HEK293 (cell line): ENCODE data around the gene CCDC78.

Experiments used
- CTCF ChIP-seq: fragments of 450-650 bp; formaldehyde crosslinking; IDR thresholded peaks from 2 replicates; pipeline ENCODE4 v1.5.1; 2016; ENCODE audit warnings: missing biosample characterization, missing genetic modification characterization
- GLI4 ChIP-seq: fragments of 450-650 bp; formaldehyde crosslinking; IDR thresholded peaks from 2 replicates; pipeline ENCODE4 v1.5.1; 2016; ENCODE audit warnings: missing biosample characterization, missing genetic modification characterization
- KLF8 ChIP-seq: fragments of 450-650 bp; formaldehyde crosslinking; IDR thresholded peaks from 2 replicates; pipeline ENCODE4 v1.5.1; 2016; ENCODE audit warnings: missing biosample characterization, missing genetic modification characterization
- PRDM10 ChIP-seq: fragments of 450-650 bp; formaldehyde crosslinking; IDR thresholded peaks from 2 replicates; pipeline ENCODE4 v1.5.1; 2016; ENCODE audit warnings: missing biosample characterization, missing genetic modification characterization
- SP2 ChIP-seq: fragments of 450-650 bp; formaldehyde crosslinking; IDR thresholded peaks from 2 replicates; pipeline ENCODE4 v1.5.1; 2016; ENCODE audit warnings: missing biosample characterization, missing genetic modification characterization
- TCF7L2 ChIP-seq: IDR thresholded peaks from 2 replicates; pipeline ENCODE4 v1.6.1; 2011; ENCODE audit warnings: low read depth, mild to moderate bottlenecking, inconsistent platforms, low read length, moderate library complexity, borderline replicate concordance
- YY1 ChIP-seq: fragments of 450-650 bp; formaldehyde crosslinking; IDR thresholded peaks from 2 replicates; pipeline ENCODE4 v1.5.1; 2018; ENCODE audit warnings: missing biosample characterization, missing genetic modification characterization
- ZBTB44 ChIP-seq: fragments of 450-650 bp; IDR thresholded peaks from 2 replicates; pipeline ENCODE4 v1.5.1; 2018; ENCODE audit warnings: missing biosample characterization, mild to moderate bottlenecking, missing genetic modification characterization
- ZNF292 ChIP-seq: fragments of 450-650 bp; formaldehyde crosslinking; IDR thresholded peaks from 2 replicates; pipeline ENCODE4 v1.5.1; 2016; ENCODE audit warnings: low read depth, missing biosample characterization, missing genetic modification characterization, borderline replicate concordance
- ZNF510 ChIP-seq: fragments of 450-650 bp; formaldehyde crosslinking; IDR thresholded peaks from 2 replicates; pipeline ENCODE4 v1.5.1; 2018; ENCODE audit warnings: mild to moderate bottlenecking, missing genetic modification characterization, missing biosample characterization; ENCODE audit not compliant: insufficient replicate concordance
- ZNF549 ChIP-seq: fragments of 450-650 bp; IDR thresholded peaks from 2 replicates; pipeline ENCODE4 v1.5.1; 2018; ENCODE audit warnings: missing biosample characterization, missing genetic modification characterization, mild to moderate bottlenecking, inconsistent platforms, moderate library complexity
- ZNF660 ChIP-seq: fragments of 450-650 bp; IDR thresholded peaks from 2 replicates; pipeline ENCODE4 v1.5.1; 2018; ENCODE audit warnings: missing biosample characterization, mild to moderate bottlenecking, missing genetic modification characterization

- no peak for TF ChIP-seq ZNF510 (tag by site-specific recombination)
- 0 out of 2 replicates have a peak, but pooled peaks have one; percentile 22 for TF ChIP-seq CTCF
- TF ChIP-seq KLF8 (tag by site-specific recombination), result peak; percentile 97
- no peak for TF ChIP-seq ZNF660
- TF ChIP-seq SP2 (tag by site-specific recombination), result peak; percentile 69
- no peak for TF ChIP-seq ZNF549
- TF ChIP-seq ZBTB44, result no peak
- TF ChIP-seq ZNF292, result no peak
- TF ChIP-seq YY1 (tag by site-specific recombination), result no peak; the same call in 1 of the 2 replicates
- TF ChIP-seq PRDM10, result peak; percentile 96
- TF ChIP-seq TCF7L2, result no peak
- no peak; the same call in 1 of the 2 replicates for TF ChIP-seq GLI4 (tag by site-specific recombination)
Measured at GRCh38 chr16:683396-684070, 42.7 kb downstream of the CCDC78 start.
